T-helper 22 cell (primary cell): Measurements from ENCODE around the gene FBXL4.
"Not testable (repeated sequence)": the region's sequence is repeated elsewhere in the genome, so short reads cannot be mapped to it uniquely, and the experiment has no call there.

ENCODE experiments used
- DNase-seq: peaks from one replicate; pipeline ENCODE4 v3.0.0-alpha.2; 2020; ENCODE audit warnings: low read depth

Gene FBXL4

DNA sequence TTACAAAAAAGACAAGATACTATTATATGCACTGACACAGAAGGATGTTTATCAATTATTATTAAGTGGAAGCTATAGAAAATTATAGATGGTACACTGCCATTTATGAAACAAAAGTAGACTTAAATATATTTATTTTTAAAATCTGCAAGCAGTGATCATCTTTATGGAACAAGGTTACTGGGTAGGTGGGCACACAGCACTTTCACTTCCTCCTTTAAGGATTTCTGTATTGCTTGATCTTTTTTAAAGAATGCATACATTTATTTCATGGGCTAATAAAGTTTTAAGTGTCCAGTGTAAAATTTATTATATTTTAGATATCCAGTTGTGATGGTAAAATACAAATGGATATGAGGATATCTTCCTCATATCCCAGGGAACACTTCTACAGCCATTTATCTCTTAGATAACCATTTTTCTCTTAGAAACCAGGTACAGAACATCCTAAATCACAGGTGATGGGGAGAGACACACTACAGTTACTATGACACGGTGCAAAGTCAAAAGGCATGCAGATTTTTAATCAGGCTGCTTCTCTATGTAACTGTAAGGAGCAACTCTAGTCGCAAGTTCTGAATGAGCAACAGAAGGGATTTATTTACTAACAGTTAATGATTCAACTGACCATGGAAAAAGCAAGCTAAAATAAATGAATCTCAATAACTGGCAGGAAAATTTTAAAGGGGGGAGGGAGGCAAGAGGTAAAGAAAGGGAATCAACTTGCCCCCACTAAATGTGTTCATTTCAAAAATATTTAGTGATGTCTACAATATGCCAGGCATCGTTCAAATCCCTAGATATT lies 2.2 kb downstream of the FBXL4 start:
- DNase-seq, result no peak

GRCh38 chr6:98944598-98945081 lies 3.1 kb downstream of the FBXL4 start:
- DNase-seq, result no peak

DNA sequence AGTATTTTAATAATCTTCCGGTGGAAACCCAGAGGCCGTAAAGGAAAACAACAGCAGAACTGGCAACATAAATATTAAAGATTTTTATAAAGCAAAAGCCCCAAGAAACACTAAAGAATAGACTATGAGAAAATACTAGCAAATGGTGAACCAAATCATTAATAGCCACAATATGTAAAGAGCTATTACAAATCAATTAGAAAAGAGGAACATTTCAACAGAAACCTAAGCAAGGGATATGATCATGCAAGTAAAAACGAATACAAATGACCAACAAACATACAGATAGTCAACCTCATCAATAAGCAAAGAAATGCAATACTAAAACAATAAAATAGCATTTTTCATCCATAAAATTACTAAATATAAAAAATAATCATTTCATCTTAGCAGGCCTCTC lies 3.6 kb downstream of the FBXL4 start:
- no peak for DNase-seq

DNA sequence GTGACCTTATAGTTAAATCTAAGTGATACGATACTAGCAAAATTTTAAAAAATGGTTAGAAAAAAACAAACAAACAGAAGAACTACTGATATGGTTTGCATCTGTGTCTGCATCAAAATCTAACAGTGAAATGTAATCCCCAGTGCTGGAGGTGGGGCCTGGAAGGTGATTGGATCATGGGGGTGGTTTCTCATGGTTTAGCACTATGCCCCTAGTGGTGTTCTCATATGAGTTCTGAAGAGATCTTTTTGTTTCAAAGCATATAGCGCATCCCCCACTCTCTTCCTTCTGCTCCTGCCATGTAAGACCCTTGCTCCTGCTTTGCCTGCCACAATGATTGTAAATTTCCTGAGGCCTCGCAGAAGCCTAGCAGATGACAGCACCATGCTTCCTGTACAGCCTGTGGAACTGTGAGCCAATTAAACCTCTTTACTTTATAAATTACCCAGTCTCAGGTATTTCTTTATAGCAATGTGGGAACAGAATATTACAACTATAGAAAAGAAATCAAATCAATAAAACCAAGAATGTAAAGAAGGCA lies 5.4 kb downstream of the FBXL4 start:
- no peak for DNase-seq

- DNase-seq, result no peak
Observed at GRCh38 chr6:98941319-98941718, 6.4 kb downstream of the FBXL4 start.

DNA sequence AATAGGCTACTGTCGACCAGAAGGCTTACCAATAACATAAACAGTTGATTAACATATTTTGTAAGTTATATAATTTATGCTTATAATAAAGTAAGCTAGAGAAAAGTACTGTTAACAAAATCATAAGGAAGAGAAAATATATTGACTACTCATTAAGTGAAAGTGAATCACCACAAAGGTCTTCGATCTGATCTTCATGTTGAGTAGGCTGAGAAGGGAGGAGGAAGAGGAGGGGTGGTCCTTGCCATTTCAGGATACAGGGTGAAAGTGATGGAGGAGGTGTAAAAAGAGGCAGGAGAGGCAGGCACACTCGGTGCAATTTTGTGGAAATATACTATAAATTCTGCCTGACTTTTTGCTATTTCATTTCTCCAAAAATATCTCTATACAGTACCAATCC lies 10.4 kb downstream of the FBXL4 start:
- no peak for DNase-seq

DNA sequence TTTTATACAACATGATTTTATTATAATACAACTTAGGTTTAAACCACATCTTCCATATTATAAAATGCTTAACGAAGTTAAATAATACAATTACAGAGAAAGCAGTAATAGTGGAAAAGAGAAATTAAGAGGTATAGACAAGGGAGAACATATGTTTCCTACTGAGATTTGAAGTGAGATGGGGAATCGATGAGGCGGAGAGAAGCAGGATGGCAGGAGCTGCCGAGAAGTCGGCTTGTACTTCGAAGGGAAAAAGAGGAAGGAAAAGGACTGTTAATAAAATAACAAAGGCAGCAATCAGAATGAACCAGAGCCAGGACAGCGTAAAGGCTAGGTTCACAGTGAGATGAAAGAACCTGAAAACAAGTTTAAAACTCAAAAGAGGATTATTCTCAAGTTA lies 15.4 kb downstream of the FBXL4 start:
- DNase-seq, result no peak

DNA sequence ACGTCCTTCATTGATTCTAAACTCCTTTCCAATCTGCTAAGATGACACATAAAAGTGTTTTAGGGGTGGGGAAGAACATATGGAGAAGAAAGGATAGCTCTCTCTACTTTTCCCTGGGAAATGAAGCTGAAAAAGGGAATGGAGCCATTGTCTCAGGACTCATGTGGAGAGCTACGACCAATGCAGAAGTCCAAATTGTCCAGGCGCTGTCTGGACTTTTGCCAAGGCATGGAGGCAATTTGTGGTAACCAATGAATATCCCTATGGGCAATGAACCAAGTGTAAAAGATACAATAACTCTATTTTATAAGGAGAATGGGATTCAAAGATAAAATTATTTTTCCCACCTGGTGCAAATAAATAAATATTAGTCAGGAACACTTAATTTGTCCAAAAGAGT lies 16.1 kb downstream of the FBXL4 start:
- no peak for DNase-seq

DNA sequence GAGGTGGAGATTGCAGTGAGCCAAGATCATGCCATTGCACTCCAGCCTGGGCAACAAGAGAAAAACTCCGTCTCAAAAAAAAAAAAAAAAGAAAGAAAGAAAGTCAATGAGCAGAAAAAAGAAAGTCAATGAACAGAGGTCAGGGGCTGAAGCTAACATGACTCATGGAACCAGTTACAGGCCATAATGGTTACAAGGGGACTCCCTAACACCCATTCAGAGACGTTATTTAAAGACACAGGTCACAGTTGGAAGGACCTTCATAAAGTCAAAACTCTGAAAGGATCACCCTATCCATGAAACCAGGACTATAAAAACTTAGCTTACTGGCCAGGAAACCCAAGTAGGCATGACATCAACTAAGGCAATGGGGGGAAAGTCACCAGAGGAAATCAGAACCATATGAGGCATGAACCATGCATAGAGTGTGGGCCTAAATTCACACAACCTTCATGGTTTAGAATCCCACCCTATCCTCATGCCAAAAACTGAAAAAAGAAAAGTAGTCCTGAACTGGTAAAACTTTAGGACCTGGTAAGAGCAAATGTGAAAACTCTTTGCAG lies 18.2 kb downstream of the FBXL4 start:
- DNase-seq, result no peak

GRCh38 chr6:98928688-98929087 lies 19.1 kb downstream of the FBXL4 start:
- no peak for DNase-seq

GRCh38 chr6:98927534-98927933 lies 20.2 kb downstream of the FBXL4 start:
- no peak for DNase-seq

GRCh38 chr6:98925831-98926230 lies 21.9 kb downstream of the FBXL4 start:
- DNase-seq, result no peak

DNA sequence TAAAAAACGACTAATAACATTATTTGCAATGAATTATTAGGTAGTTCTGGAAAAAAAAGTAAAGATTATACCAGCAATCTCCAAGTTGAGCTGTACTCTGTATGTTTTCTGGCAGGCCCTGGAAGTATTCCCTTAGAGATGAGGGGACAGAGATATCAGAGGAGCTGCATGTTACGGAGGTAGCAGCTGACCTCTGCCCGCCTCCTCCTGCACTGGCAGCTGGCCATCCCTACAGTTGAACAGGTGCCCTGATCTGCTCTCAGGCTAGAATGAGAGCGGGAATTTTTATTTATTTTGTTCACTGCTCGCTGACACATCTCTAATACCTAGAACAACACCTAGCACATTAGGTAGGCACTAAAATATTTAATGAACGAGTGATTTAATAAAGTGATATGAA lies 23.1 kb downstream of the FBXL4 start:
- no peak for DNase-seq

DNA sequence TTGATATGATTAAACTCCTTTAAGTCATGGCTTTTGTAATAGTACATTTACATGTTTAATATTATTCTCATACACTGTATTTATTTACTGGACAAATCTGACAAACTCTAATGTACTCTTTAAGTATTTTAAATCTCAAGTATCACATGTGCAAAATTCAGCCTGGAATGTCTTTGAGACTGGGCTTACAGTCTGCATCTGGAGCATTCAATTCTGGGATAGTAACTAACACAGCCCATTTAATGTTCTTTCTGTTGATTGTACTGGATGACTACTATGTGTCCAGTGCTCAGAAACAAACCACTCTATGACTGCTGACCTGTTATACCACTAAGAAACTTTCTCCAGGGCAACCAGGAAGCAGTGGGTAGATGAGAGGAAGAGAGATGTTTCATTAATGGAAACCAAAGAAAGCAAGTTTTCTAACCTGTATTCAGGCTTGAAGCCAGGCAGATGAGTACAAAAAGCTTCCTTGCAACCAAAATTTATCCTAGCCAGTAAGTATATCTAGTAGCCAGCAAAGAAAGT lies 26.8 kb downstream of the FBXL4 start:
- no peak for DNase-seq

DNA sequence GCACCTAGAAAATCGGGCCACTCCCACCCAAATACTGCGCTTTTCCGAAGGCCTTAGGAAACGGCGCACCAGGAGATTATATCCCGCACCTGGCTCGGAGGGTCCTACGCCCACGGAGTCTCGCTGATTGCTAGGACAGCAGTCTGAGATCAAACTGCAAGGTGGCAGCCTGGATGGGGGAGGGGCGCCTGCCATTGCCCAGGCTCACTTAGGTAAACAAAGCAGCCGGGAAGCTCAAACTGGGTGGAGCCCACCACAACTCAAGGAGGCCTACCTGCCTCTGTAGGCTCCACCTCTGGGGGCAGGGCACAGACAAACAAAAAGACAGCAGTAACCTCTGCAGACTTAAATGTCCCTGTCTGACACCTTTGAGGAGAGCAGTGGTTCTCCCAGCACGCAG lies 36.8 kb downstream of the FBXL4 start:
- not testable (repeated sequence) for DNase-seq

DNA sequence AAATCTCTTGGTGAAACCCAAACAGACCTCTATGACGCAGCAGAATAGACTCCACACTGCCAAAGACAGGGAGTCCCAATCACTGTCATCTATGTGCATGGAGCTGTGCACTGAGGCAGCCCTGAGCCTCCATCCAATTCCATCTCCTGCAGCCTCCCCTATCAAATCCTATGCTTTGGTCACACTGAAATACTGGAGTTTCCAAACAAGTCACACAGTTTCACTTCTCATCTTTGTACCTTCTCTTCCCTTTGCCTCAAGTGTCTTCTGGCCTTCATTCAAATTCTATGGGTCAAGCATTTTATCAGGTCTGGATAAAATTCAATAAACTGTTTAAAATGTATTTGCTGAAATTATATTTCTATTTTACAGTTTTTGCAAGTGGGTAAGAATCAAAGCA lies 38.5 kb downstream of the FBXL4 start:
- no peak for DNase-seq

DNA sequence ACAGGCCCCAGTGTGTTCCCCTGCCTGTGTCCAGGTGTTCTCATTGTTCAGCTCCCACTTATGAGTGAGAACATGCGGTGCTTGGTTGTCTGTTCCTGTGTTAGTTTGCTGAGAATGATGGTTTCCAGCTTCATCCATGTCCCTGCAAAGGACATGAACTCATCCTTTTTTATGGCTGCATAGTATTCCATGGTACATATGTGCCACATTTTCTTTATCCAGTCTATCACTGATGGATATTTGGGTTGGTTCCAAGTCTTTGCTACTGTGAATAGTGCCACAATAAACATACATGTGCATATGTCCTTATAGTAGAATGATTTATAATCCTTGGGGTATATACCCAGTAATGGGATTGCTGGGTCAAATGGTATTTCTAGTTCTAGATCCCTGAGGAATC lies 41.4 kb downstream of the FBXL4 start:
- not testable (repeated sequence) for DNase-seq

GRCh38 chr6:98905759-98906158 lies 42.0 kb downstream of the FBXL4 start:
- DNase-seq, result no peak

GRCh38 chr6:98904096-98904495 lies 43.6 kb downstream of the FBXL4 start:
- DNase-seq, result no peak

DNA sequence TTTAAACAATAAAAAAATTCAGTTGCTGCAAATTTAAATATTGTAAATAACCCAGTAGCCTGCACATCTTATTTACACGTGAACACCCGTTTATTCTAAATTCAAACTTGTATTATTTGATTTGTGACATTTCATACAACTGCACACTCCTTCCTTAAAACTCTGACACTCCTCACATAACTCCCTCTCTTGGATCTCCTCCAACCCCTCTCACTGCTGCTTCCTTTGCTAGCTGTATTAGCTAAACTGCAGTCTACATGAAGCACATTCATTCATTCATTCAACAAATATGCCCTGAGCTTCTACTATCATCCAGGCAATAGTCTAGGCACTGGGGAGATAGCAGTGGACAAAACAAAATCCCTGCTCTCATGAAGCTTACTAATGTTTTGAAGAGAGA lies 47.0 kb downstream of the FBXL4 start:
- DNase-seq, result no peak

DNA sequence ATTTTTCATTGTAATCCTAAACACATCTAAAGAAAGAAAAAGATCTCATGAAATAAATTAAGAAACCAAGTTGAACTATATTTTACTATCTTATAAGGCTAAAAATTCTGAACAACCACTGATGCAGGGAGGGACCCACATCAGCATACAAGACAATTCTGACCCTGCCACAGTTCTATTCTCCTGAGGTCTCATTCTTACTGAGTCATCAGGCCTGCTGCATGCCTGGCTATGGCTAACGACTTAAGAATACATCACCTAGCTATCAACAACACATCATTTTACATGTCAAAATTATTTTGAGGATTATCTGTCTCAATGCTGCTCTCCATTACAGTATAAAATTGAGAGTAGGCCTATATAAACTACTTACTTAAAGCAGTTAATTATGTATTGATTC lies 52.9 kb downstream of the FBXL4 start:
- DNase-seq, result no peak

- no peak for DNase-seq
Observed at GRCh38 chr6:98887650-98888049, 60.1 kb downstream of the FBXL4 start.

- no peak for DNase-seq
Observed at GRCh38 chr6:98885330-98885729, 62.4 kb downstream of the FBXL4 start.
